Omental fat pad (tissue), 4 donors: ENCODE results near the gene MRPL41. TPM values are rescaled to one million over a fixed set of nuclear protein-coding genes. Genes with fewer than 3 reads are reported as not detected.

Experiments used
- ATAC-seq: fragments of 150-250 bp; one replicate; pipeline ENCODE4 v1.9.1; 2016; ENCODE audit warnings: mild to moderate bottlenecking, moderate library complexity; ENCODE audit not compliant: low FRiP score
- DNase-seq: peaks from one replicate; pipeline ENCODE4 v3.0.0-alpha.2; 2019; ENCODE audit warnings: low spot score
- CTCF ChIP-seq, 3 donors: fragments of 450-650 bp; IDR thresholded peaks; one replicate each; pipeline ENCODE4 v1.5.1; 2016 to 2017; ENCODE audit warnings: antibody characterized with exemption in 3 of 3, mild to moderate bottlenecking in 3 of 3, moderate library complexity in 2 of 3
- total RNA-seq, 4 donors: library from RNA; depleted of rRNA; stranded (reverse); fragments of >200 nt; gene quantifications; one replicate each; pipeline ENCODE4 v1.1.0, GENCODE V29; 2016

The MRPL41 gene
- total RNA-seq, 4 donors from 2014 or later, result 41.2 to 82.9 (median 66.6) TPM

GRCh38 chr9:137519553-137519952 lies 32.1 kb upstream of the MRPL41 start:
- TF ChIP-seq CTCF (IDR thresholded peaks at IDR 0.05), result no peak
- DNase-seq (no peak), ATAC-seq (no peak)

- TF ChIP-seq CTCF (IDR thresholded peaks at IDR 0.05), result no peak
- ATAC-seq, result no peak
These were observed 30.9 kb upstream of the MRPL41 start for GRCh38 chr9:137520614-137521404.

GRCh38 chr9:137521405-137521985 lies 30.2 kb upstream of the MRPL41 start:
- DNase-seq (no peak), ATAC-seq (no peak)

More at GRCh38 chr9:137520614-137521404, 30.9 kb upstream of the MRPL41 start:
- DNase-seq, result no peak

GRCh38 chr9:137522746-137523455 lies 28.8 kb upstream of the MRPL41 start:
- no peak for TF ChIP-seq CTCF (IDR thresholded peaks at IDR 0.05)
- no peak for ATAC-seq

More at GRCh38 chr9:137521405-137521985, 30.2 kb upstream of the MRPL41 start:
- TF ChIP-seq CTCF (IDR thresholded peaks at IDR 0.05), result no peak

GRCh38 chr9:137524161-137524980 lies 27.3 kb upstream of the MRPL41 start:
- DNase-seq, result no peak
- no peak for TF ChIP-seq CTCF (IDR thresholded peaks at IDR 0.05)
- no peak for ATAC-seq

More at GRCh38 chr9:137522746-137523455, 28.8 kb upstream of the MRPL41 start:
- no peak for DNase-seq

GRCh38 chr9:137524981-137525317 lies 26.7 kb upstream of the MRPL41 start:
- no peak for ATAC-seq
- no peak for DNase-seq
- TF ChIP-seq CTCF (IDR thresholded peaks at IDR 0.05), result no peak
